Testis (tissue), 3 donors: Measurements from ENCODE around the gene MEIKIN. TPM values are rescaled to one million over a fixed set of nuclear protein-coding genes. Genes with fewer than 3 reads are reported as not detected.

ENCODE experiments used
- DNase-seq: peaks from one replicate; pipeline ENCODE4 v3.0.0-alpha.2; 2019
- H3K27ac ChIP-seq, 2 donors: fragments of 200-600 bp; sonication (generic); one replicate each; pipeline ENCODE4 v1.5.1; 2019
- H3K27me3 ChIP-seq: fragments of 200-600 bp; sonication (generic); one replicate; pipeline ENCODE4 v1.5.1; 2019
- H3K36me3 ChIP-seq: fragments of 200-600 bp; sonication (generic); one replicate; pipeline ENCODE4 v1.5.1; 2017; ENCODE audit warnings: low read depth; ENCODE audit errors: missing control alignments
- H3K4me1 ChIP-seq: fragments of 200-600 bp; sonication (generic); one replicate; pipeline ENCODE4 v1.5.1; 2019
- H3K4me3 ChIP-seq, 2 donors: fragments of 200-600 bp; sonication (generic); one replicate each; pipeline ENCODE4 v1.5.1; 2017 to 2019
- H3K9me3 ChIP-seq: fragments of 200-600 bp; sonication (generic); one replicate; pipeline ENCODE4 v1.5.1; 2017
- POLR2A ChIP-seq: fragments of 450-650 bp; IDR thresholded peaks from one replicate; pipeline ENCODE4 v1.6.1; 2017; ENCODE audit warnings: antibody characterized with exemption, mild to moderate bottlenecking, moderate library complexity
- WGBS, 2 donors: methylation state at CpG; one replicate each; pipeline ENCODE4 v1.1.5; 2018; 5-methylcytosine and 5-hydroxymethylcytosine counted together
- intact Hi-C: fragments of 100-400 bp; cut with DNase I; formaldehyde crosslinking; loops from one replicate; pipeline ENCODE4 v1.15.1; 2023; ENCODE audit warnings: low total_unique reads
- polyA plus RNA-seq: library from polyadenylated mRNA; stranded (reverse); fragments of 350-450 nt; fragmentation: Illumina TruSeq; extraction: RNeasy Lipid Tissue Mini Kit (QIAGEN cat#74804); gene quantifications from one replicate; pipeline ENCODE4 v1.2.3, GENCODE V29; 2014; ENCODE audit warnings: low read depth, low replicate concordance; ENCODE audit not compliant: insufficient read depth
- total RNA-seq, 2 donors: library from RNA; depleted of rRNA; stranded (reverse); fragments of >200 nt; gene quantifications; one replicate each; pipeline ENCODE4 v1.2.3, GENCODE V29; 2016
- TF ChIP-seq, protein P1 (sequence below), 3 experiments: fragments of 450-650 bp in 2 of 3; fragments of 200-600 bp in 1 of 3; sonication (generic) in 1 of 3; IDR thresholded peaks; one replicate each; pipeline ENCODE4 v1.5.1; 2016 to 2019; ENCODE audit warnings: antibody characterized with exemption in 3 of 3, mild to moderate bottlenecking in 2 of 3, moderate library complexity in 1 of 3

Gene MEIKIN
- total and polyA plus RNA-seq, 3 donors from 2014 or later, result 13.6 to 27.0 (median 15.1) TPM

DNA sequence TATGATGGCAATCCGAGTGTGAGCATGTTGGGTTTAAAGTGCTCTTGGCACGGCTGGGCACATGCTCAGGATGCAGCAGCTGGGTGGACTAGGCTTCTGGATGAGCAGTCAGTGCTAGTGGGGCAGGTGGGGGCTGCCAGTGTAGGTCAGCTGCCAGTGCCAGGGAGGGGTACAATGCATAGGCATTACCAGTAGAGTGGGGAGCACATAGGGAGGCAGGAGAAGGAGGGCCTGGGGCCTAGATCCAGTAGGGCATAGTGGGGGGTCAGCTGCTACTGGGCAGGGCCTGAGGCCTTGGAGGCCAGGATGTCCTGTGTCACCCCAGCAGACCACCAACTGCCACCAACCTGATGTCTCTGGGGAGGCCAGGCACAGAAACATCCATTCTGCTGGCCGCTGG, 41.8 kb upstream of the MEIKIN start:
- Histone ChIP-seq H3K27me3 (no peaks in the 10 kb centered on the region), H3K36me3 (no peaks in the 10 kb centered on the region), H3K4me1 (peaks cover 9% of the 10 kb centered on the region), H3K27ac (no peak overlapping the region), H3K9me3 (no peaks in the 10 kb centered on the region), H3K4me3 (no peak overlapping the region)
- DNase-seq, result no peak
- TF ChIP-seq POLR2A, result no peak
- TF ChIP-seq, protein P1, sequence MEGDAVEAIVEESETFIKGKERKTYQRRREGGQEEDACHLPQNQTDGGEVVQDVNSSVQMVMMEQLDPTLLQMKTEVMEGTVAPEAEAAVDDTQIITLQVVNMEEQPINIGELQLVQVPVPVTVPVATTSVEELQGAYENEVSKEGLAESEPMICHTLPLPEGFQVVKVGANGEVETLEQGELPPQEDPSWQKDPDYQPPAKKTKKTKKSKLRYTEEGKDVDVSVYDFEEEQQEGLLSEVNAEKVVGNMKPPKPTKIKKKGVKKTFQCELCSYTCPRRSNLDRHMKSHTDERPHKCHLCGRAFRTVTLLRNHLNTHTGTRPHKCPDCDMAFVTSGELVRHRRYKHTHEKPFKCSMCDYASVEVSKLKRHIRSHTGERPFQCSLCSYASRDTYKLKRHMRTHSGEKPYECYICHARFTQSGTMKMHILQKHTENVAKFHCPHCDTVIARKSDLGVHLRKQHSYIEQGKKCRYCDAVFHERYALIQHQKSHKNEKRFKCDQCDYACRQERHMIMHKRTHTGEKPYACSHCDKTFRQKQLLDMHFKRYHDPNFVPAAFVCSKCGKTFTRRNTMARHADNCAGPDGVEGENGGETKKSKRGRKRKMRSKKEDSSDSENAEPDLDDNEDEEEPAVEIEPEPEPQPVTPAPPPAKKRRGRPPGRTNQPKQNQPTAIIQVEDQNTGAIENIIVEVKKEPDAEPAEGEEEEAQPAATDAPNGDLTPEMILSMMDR (IDR thresholded peaks at IDR 0.05), result no peak
- WGBS, 2 donors, result 74 to 85% methylated on average over 3 of the region's 3 CpGs
- intact Hi-C loops, result no loop called here

DNA sequence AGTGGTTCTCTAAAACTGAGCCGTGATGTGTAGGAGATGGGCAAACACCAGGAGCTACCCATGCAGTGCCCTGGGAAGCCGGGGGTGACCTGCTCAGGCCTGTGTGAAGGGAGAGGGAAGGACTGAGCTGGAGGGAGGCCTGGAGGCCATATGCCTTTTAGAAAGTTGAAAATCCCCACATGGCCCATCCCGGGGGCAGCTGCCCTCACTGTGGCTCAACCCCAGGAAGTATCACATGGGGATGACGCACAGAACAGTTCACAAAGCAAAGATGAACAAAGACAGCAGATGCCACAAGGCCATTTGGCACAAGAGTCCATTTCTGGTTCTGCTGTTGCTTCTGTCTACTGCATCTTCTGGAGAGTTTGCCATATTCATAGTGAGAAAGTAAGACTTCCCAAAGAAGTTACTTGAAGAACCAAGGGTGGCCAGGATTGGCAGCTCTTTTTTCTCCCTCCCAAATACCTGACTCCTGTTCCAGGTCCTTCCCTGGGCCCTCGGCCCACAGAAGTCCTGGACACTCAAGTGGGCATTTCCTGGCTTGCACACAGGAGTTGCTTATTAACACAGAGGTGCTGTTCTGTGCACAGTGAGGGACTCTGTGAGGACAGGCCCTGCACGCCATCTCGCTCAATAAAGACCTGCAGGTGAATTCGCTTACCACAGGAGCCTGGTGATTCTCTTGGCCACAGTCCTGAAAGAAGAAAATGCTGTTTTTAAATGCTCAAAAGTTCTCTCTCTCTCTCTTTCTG, 40.9 kb upstream of the MEIKIN start:
- H3K27ac ChIP-seq, result no peak overlapping the region
- WGBS, 2 donors, result 88 to 94% methylated on average over 8 of the region's 8 CpGs
- H3K27me3 ChIP-seq, result no peaks in the 10 kb centered on the region
- peaks cover 9% of the 10 kb centered on the region for H3K4me1 ChIP-seq
- no peak for DNase-seq
- TF ChIP-seq POLR2A, result no peak
- TF ChIP-seq, protein P1 (IDR thresholded peaks at IDR 0.05), result no peak
- no peak overlapping the region for H3K4me3 ChIP-seq
- intact Hi-C loops, result no loop called here
- H3K9me3 ChIP-seq, result no peaks in the 10 kb centered on the region
- H3K36me3 ChIP-seq, result no peaks in the 10 kb centered on the region

DNA sequence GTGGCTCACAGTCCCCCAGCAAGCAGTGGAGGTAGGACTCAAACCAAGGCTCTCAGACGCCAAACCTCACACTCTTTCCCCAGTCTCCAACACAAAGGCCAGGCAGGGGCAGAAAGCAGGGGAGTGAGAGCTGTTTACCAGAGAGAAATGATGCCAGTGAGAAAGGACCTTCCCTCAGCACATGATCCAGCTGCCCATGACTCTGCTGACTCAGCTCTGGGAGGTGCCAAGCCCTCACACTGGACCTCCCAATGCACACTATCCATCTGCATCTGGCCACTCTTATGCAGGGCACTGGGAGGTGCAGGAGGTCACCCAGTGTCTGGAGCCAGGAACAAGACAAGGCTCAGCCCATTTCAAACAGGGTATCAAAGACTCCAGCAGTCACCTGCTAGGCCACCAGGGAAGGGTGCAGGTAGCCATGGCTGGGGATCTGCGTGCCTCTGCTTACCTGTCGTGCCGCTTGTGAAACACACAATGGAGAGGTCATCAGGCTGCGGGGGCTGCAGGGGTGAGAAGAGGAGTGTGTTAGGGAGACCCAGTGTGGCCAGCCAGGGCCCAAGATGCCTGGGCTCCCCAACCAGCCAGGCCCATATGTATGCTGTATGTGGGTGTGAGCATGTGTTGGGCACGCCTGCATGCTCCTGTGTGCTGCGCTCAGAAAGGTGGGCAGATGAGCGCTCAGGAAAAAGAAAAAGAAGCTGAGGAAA, 39.6 kb upstream of the MEIKIN start:
- no peak for DNase-seq
- Histone ChIP-seq H3K27ac (no peak overlapping the region), H3K9me3 (no peaks in the 10 kb centered on the region), H3K36me3 (no peaks in the 10 kb centered on the region), H3K27me3 (no peaks in the 10 kb centered on the region), H3K4me3 (no peak overlapping the region), H3K4me1 (peaks cover 9% of the 10 kb centered on the region)
- intact Hi-C loops, result no loop called here
- no peak for TF ChIP-seq POLR2A
- WGBS, 2 donors, result 95 to 98% methylated on average over 5 to 8 of the region's 8 CpGs

DNA sequence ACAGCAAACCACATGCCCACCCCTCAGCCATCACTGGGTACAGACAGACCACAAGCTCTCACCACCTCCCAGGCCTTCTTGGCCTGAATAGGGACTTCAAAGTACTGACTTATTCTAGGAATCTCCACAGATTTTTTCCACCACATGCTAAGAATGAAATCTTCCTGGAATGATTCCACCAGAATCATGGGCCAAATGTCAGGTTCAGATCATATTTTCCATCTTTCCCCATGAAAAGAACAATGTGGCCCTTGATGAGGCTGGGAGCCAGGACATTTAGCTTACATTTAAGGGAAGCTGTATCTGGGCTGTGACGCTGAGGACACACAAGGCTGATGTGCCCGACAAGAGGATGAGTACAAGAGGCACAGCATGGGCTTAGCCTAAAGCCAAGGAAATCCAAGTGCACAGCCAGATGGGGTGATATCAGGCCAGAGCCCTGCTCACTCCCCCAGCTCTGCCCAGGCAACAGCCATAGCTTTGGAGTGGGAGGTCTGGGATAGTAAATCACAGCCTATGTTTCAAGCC, 37.8 kb upstream of the MEIKIN start:
- H3K9me3 ChIP-seq, result no peaks in the 10 kb centered on the region
- H3K36me3 ChIP-seq, result no peaks in the 10 kb centered on the region
- no peaks in the 10 kb centered on the region for H3K27me3 ChIP-seq
- DNase-seq, result no peak
- H3K4me3 ChIP-seq, result no peak overlapping the region
- TF ChIP-seq, protein P1 (IDR thresholded peaks at IDR 0.05), result no peak
- TF ChIP-seq POLR2A, result no peak
- intact Hi-C loops, result no loop called here
- peak overlapping the region in 1 of 2 donors; percentile 14 for H3K27ac ChIP-seq
- WGBS, 2 donors, result 31 to 52% methylated on average over 2 of the region's 2 CpGs
- H3K4me1 ChIP-seq, result peaks cover 9% of the 10 kb centered on the region

DNA sequence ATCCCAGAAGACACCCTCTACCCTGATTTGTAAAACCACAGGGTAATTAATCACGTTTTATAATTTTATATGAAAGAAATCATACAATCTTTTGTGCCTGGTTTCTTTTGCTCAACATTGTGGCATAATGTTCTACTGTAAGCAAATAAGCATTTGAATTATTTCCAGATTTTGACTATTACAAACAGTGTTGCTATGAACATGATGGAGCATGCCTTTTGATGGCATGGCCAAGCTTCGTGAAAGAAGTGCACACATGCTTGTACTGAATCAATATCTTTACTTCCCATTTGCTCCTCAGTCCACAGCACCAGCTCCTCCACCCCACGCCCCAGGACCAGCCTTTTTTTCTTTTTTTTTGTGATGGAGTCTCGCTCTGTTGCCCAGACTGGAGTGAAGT, 36.1 kb upstream of the MEIKIN start:
- Histone ChIP-seq H3K4me1 (peaks cover 9% of the 10 kb centered on the region), H3K36me3 (no peaks in the 10 kb centered on the region), H3K27ac (no peak overlapping the region), H3K4me3 (no peak overlapping the region), H3K9me3 (no peaks in the 10 kb centered on the region), H3K27me3 (no peaks in the 10 kb centered on the region)
- 83 to 85% methylated on average over 4 of the region's 4 CpGs for WGBS, 2 donors
- intact Hi-C loops, result no loop called here
- no peak for DNase-seq
- TF ChIP-seq POLR2A, result no peak
- TF ChIP-seq, protein P1 (IDR thresholded peaks at IDR 0.05), result no peak
